Right lobe of liver (tissue), 4 donors: ENCODE data around the gene MAGEF1.

Experiments used
- CTCF ChIP-seq, 4 donors: fragments of 200-600 bp in 3 of 4; fragments of 450-650 bp in 1 of 4; IDR thresholded peaks; one replicate each; pipeline versions ENCODE4 v1.5.1 to v1.8.0; 2016 to 2022; ENCODE audit warnings: antibody characterized with exemption in 4 of 4, mild to moderate bottlenecking in 2 of 4
- POLR2A ChIP-seq: fragments of 450-650 bp; IDR thresholded peaks from one replicate; pipeline ENCODE4 v1.6.1; 2017; ENCODE audit warnings: antibody characterized with exemption, mild to moderate bottlenecking
- donor health status: DM: no; HTN: no; CAD: no.
- donor health status: DM: no; HTN: no; CAD: no.
- donor health status: DM: no; HTN: yes; CAD: no.

- TF ChIP-seq CTCF (IDR thresholded peaks at IDR 0.05) (no peak), POLR2A (no peak)
These were observed 14.0 kb downstream of the MAGEF1 start for GRCh38 chr3:184697845-184698244.
